ENCODE data around the gene SDHAF3. TPM values are rescaled to one million over a fixed set of nuclear protein-coding genes. Genes with fewer than 3 reads are reported as not detected.

The SDHAF3 gene
- 8.9 and 14.0 TPM in 2 replicates for total RNA-seq (ENCODE audit: low replicate concordance)

DNA sequence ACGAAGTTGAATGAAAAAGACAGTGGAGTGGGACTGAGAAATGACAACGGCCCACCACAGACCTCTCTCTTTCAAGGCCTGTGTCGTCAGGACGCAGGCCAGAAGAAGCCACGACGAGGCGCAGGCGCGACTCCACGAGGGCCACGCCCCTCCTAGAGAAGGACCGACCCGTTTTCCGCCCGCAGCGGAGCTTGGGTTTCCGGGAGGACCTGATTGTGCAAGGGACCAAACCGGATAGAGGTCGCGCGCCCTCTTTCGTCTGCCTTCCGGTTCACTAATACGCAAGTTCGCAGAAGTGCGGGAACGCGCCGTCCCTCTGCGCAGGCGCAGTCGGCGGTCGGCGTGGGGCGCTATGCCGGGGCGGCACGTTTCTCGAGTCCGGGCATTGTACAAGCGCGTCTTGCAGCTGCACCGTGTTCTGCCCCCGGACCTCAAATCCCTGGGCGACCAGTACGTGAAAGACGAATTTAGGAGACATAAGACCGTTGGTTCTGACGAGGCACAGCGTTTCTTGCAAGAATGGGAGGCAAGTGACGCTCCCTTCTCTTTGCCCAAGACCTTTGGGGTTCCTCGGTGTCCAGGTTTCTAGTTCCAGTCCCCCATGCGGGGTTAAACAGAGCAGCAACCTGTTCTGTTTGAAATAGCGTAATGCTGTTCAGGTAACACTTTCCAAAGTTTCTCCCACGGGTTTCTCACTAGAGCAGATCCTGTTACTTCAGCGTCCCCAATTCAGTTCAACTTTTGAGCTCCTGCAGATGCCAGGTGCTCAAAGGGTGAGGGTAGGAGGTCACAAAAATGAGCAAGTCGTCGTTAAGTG lies at the start of gene SDHAF3:
SDHAF3 (plus strand) TSS at position 327 of the 817 bp plus-strand sequence; CDS start at position 353, 26 bp downstream.

Other genes starting within 250 kb of the SDHAF3 start
- not detected in 2 replicates for gene DLX6, start 112.1 kb upstream of the SDHAF3 start, total RNA-seq (ENCODE audit: low replicate concordance)
- not detected in 2 replicates for gene DLX5, start 92.9 kb upstream of the SDHAF3 start, total RNA-seq (ENCODE audit: low replicate concordance)